ENCODE measurements around the gene ATP6V0B. TPM values are rescaled to one million over a fixed set of nuclear protein-coding genes. Genes with fewer than 3 reads are reported as not detected.

ATP6V0B gene
- total and polyA plus RNA-seq, 2 of the 8 experiments (the other 6 are each of a cell fraction or from before 2014, with no cell fraction given) = 105 to 308 TPM

GRCh38 chr1:43999455-43999854 lies 24.7 kb downstream of the ATP6V0B start (continued):
- TF ChIP-seq RXRA (IDR thresholded peaks at IDR 0.05; ENCODE audit: insufficient read depth, low read depth, low read length) (no peak), POLR2A (IDR thresholded peaks at IDR 0.05; ENCODE audit: control extremely low read depth in 1 of 2, low read depth in 2 of 2, low read length in 2 of 2) (no peak)
